DOHH2 (cell line): ENCODE results near the gene ITPR1.

ENCODE experiments used
- H3F3A ChIP-seq: fragments of 200-600 bp; sonication (generic), shearing (Covaris generic); 2 replicates; pipeline ENCODE4 v1.6.0; 2016; ENCODE audit warnings: antibody characterized with exemption, mild to moderate bottlenecking; ENCODE audit not compliant: control insufficient read depth, insufficient read depth
- H3K27ac ChIP-seq: fragments of 200-600 bp; sonication (generic); 2 replicates; pipeline ENCODE4 v1.5.1; 2014; ENCODE audit warnings: low read depth, mild to moderate bottlenecking, low read length, moderate library complexity
- H3K27me3 ChIP-seq: fragments of 200-600 bp; sonication (generic); 2 replicates; pipeline ENCODE4 v1.6.1; 2014; ENCODE audit warnings: mild to moderate bottlenecking, low read length, mixed read lengths; ENCODE audit not compliant: control insufficient read depth
- H3K36me3 ChIP-seq: fragments of 200-600 bp; sonication (generic); 2 replicates; pipeline ENCODE4 v1.6.1; 2014; ENCODE audit warnings: mild to moderate bottlenecking, low read length, moderate library complexity, mixed read lengths; ENCODE audit not compliant: control insufficient read depth
- H3K4me1 ChIP-seq: fragments of 200-600 bp; sonication (generic); 2 replicates; pipeline ENCODE4 v1.6.1; 2014; ENCODE audit warnings: mild to moderate bottlenecking, low read length, mixed read lengths; ENCODE audit not compliant: control insufficient read depth
- H3K4me2 ChIP-seq: fragments of 200-600 bp; sonication (generic); 2 replicates; pipeline ENCODE4 v1.6.0; 2014; ENCODE audit warnings: mild to moderate bottlenecking, low read length, moderate library complexity
- H3K4me3 ChIP-seq: fragments of 200-600 bp; sonication (generic); 2 replicates; pipeline ENCODE4 v1.5.1; 2014; ENCODE audit warnings: mild to moderate bottlenecking, low read length, mixed read lengths
- H3K79me2 ChIP-seq: fragments of 200-600 bp; sonication (generic); 2 replicates; pipeline ENCODE4 v1.6.1; 2014; ENCODE audit warnings: mild to moderate bottlenecking, low read length, mixed read lengths; ENCODE audit not compliant: control insufficient read depth
- H3K9me2 ChIP-seq: fragments of 200-600 bp; sonication (generic); replicated peaks from 2 replicates; pipeline ENCODE4 v1.6.1; 2014; ENCODE audit warnings: mild to moderate bottlenecking, low read length, mixed read lengths; ENCODE audit not compliant: control insufficient read depth
- H3K9me3 ChIP-seq: fragments of 200-600 bp; sonication (generic); 2 replicates; pipeline ENCODE4 v1.6.1; 2014; ENCODE audit warnings: antibody characterized with exemption, low read length, mixed read lengths; ENCODE audit not compliant: control insufficient read depth, insufficient read depth
- H4K20me1 ChIP-seq: fragments of 200-600 bp; sonication (generic); 2 replicates; pipeline ENCODE4 v1.6.0; 2014; ENCODE audit warnings: low read depth, mild to moderate bottlenecking, antibody characterized with exemption, low read length, moderate library complexity; ENCODE audit not compliant: control insufficient read depth, insufficient read depth
- CTCF ChIP-seq: fragments of 200-600 bp; sonication (generic); IDR thresholded peaks from one replicate; pipeline ENCODE4 v1.5.1; 2014; ENCODE audit warnings: antibody characterized with exemption, mild to moderate bottlenecking, low read depth, low read length; ENCODE audit not compliant: poor library complexity, severe bottlenecking
- EZH2phosphoT487 ChIP-seq: fragments of 200-600 bp; sonication (generic); IDR thresholded peaks from 2 replicates; pipeline ENCODE4 v1.6.1; 2017; ENCODE audit warnings: borderline replicate concordance, mild to moderate bottlenecking, antibody characterized with exemption, low read length, moderate library complexity, mixed read lengths

Gene ITPR1

GRCh38 chr3:4719046-4719501 lies 225.9 kb downstream of the ITPR1 start:
- no peak overlapping the region for H3K4me3 ChIP-seq
- TF ChIP-seq CTCF (no peak), EZH2phosphoT487 (no peak)
- no peaks in the 10 kb centered on the region for H3K9me3 ChIP-seq
- H3K36me3 ChIP-seq: peaks cover 4% of the 10 kb centered on the region; the same call in 1 of the 2 replicates
- no peaks in the 10 kb centered on the region for H4K20me1 ChIP-seq
- no peaks in the 10 kb centered on the region for H3K79me2 ChIP-seq
- no peaks in the 10 kb centered on the region for H3K9me2 ChIP-seq
- no peak overlapping the region for H3K4me2 ChIP-seq
- no peaks in the 10 kb centered on the region for H3F3A ChIP-seq
- H3K27me3 ChIP-seq: no peaks in the 10 kb centered on the region
- H3K27ac ChIP-seq: no peak overlapping the region
- H3K4me1 ChIP-seq: no peaks in the 10 kb centered on the region

- Histone ChIP-seq H3K79me2 (no peaks in the 10 kb centered on the region), H3F3A (no peaks in the 10 kb centered on the region), H3K4me3 (no peak overlapping the region), H3K27ac (no peak overlapping the region), H4K20me1 (no peaks in the 10 kb centered on the region), H3K27me3 (no peaks in the 10 kb centered on the region), H3K4me2 (no peak overlapping the region), H3K36me3 (no peaks in the 10 kb centered on the region), H3K9me2 (no peaks in the 10 kb centered on the region), H3K4me1 (no peaks in the 10 kb centered on the region), H3K9me3 (no peaks in the 10 kb centered on the region)
- no peak for TF ChIP-seq EZH2phosphoT487
- TF ChIP-seq CTCF: peak; percentile 31
Measured at GRCh38 chr3:4720316-4721075, 227.3 kb downstream of the ITPR1 start.

- H3K79me2 ChIP-seq: no peaks in the 10 kb centered on the region
- H3K4me2 ChIP-seq: no peak overlapping the region
- H3K27ac ChIP-seq: no peak overlapping the region
- H4K20me1 ChIP-seq: no peaks in the 10 kb centered on the region
- H3F3A ChIP-seq: no peaks in the 10 kb centered on the region
- no peaks in the 10 kb centered on the region for H3K27me3 ChIP-seq
- no peak overlapping the region for H3K4me3 ChIP-seq
- H3K4me1 ChIP-seq: no peaks in the 10 kb centered on the region
- H3K36me3 ChIP-seq: no peaks in the 10 kb centered on the region
- no peaks in the 10 kb centered on the region for H3K9me2 ChIP-seq
- TF ChIP-seq EZH2phosphoT487: no peak
- no peak for TF ChIP-seq CTCF
- no peaks in the 10 kb centered on the region for H3K9me3 ChIP-seq
Measured at GRCh38 chr3:4721511-4721911, 228.4 kb downstream of the ITPR1 start.
